ENCODE measurements around the gene CCL4.

The CCL4 gene

GRCh38 chr17:36144014-36144413, 40.4 kb downstream of the CCL4 start:
- no peak for DNase-seq (ENCODE audit: low read depth in 2 of 2)

DNA sequence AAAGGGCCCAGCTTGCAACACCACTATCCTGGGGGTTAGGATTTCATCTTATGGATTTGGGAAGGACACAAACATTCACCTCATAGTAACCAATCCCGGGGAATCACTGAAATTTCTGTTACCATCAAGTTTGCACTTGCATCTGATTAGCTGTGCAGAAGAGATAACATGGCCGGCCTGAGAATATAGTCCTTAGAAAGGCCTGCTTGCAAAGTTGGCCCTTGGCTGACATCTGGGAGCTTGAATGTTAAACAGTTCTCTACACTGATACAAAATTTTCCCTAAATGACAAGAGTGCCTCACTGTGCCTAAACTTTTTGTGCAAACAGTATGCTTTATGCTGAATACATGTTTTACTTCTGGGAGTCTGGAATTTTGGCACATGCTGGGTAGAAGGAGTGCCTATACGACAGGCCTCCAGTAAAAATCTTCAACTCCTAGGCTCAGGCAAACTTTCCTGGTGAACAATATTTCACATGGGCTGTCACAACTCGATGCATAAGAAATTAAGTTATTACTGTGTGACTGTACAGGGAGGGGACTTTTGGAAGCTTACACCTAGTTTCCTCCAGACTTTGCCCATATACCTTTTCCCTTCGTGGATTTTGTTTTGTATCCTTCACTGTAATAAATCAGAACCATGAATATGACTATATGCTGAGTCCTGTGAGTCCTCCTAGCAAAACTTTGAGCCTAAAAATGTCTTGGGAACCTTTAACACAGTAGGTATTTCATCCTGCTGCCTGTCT, 41.5 kb downstream of the CCL4 start:
- DNase-seq (ENCODE audit: low read depth in 2 of 2): no peak

DNA sequence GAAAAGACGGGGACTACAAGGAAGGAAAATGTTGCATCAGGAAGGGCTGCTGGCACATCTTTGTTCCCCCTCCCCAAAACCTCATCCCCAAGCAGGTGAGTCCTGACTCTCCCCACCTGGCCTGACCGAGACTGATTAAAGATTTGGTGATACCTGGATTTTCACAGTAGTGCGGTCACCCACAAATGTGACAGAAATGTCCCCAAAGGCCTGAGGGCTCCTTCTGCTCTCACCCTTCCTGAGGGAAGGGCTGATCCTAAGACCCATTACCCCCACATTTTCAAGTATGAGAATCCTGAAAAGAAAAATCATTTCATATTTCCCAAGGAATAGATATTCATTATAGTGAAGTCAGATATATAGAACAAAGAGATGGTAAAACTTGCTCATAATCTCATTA, 44.0 kb downstream of the CCL4 start:
- DNase-seq (ENCODE audit: low read depth in 2 of 2): no peak

DNA sequence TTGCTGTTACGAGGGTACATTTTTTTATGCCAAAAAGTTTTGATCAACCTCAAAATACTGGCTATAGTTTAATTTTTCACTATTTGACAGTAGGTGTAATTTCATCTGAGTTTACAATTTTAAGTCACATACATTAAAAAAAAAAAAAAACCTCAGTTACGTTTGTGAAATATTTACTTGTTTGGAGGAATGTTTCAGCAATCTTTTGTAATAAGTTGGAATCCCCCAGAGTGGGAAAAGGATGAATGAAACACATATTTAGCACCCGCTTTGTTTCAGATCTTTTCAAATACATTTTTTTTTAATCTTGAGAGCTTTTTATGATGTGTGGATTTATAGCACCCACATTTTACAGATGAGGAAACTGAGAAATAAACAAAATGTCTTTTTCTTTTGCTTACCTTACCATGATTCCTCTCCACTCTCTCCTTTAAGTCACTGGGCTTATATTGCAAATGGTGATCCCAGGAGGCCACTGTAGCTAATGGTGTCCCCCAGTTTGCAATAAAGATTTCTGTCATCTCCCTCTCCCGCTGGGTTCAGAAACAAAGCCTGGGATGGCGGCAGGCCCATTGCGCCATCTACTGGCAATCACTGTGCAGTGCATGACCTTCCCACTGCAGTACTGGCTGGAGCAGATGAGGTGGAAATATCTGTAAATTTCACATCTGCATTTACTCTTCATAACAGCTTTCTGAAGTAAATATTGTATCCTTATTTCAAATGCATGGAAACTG, 45.1 kb downstream of the CCL4 start:
- DNase-seq (ENCODE audit: low read depth in 2 of 2): peak; percentile 32 to 38

DNA sequence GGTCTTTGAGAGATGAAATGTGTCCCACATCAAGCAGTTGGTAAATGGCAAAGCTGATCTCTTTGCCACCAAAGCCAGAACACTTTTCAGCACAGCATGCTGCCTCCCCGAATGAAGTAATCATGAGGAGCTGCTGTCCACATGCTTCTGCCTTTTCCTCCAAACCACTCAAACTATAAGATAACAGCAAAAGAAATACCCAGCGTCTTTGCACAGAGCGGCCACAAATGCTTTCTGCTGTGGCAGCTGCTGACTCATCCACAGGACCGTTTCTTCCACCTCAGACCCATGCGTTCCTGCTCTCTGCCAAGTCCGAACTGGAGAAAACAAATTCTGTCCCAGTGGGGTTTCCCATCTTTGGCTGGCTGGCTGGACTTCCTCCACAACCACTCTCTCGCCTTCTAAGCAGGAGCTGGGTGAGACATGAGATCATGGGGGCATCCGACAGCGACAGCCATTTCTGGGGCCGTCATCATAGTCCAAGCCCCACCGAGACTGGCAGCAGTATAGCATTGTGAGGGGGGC, 45.7 kb downstream of the CCL4 start:
- DNase-seq (ENCODE audit: low read depth in 2 of 2): no peak

- no peak for DNase-seq (ENCODE audit: low read depth in 2 of 2)
Measured at GRCh38 chr17:36151891-36152638, 48.4 kb downstream of the CCL4 start.

DNA sequence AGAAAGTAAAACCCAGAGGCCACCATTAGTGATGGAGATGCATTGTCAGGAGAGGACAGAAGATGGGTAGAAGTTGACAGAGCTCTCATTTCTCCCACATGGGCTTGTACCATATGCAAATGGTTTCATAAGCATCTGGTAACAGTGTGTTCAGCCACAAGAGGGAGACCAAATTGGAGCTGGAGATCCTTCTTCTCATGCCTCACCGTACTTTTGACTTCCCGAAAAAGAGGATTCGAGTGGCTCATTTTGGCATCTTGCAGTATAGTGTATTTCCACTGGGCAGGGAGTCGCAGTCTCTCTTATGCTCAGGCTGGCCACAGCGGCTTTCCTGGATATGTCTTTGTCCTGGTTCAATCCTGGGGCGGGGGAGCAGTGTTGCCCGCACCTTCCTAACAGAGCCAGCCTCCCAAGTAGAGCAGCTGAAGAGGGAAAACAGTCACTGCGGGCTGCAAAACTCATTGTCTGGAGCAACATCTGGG, 49.1 kb downstream of the CCL4 start:
- no peak for DNase-seq (ENCODE audit: low read depth in 2 of 2)

DNA sequence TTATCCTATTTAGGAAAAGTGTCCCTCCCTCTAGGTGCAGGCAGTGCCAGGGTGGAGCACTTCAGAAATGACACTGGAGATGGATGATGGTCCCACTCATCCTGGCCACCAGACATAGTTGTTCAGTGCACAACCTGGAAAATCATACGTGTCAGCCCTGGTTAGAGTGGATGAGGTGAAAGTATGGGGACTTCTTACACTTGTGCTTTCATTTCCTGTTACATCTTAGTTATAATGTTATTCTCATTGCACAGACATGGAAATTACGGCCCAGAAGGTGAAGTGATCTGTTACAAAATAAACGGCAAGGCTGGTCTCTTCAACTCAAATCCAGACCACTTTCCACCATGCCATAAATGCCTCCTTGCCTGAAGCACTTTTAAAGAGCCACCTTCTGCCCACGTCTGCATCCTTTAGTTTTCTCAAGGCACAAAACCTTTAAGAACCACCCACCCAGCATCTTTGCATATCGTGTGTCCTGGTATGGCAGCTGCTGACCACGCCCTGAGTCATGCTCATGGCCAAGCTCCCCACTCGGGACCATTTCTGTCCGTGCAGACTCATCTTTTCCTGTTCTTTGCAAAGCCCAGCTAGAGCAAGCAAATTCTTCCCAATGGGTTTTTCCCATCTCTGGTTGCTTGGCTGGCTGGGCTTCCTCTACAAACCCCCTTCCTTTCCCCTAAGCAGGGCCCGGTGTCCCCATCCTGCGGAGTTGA, 50.4 kb downstream of the CCL4 start:
- DNase-seq (ENCODE audit: low read depth in 2 of 2): no peak

Measured in stimulated activated CD4-positive, alpha-beta T cell treated with anti-CD3 and anti-CD28 coated beads, Interleukin-1b, Interleukin-23, amount 100 ng/mL, for 1 hour (primary cell).